Loucy (cell line): ENCODE measurements around the gene NEU4.
"Not testable (repeated sequence)": the region's sequence is repeated elsewhere in the genome, so short reads cannot be mapped to it uniquely, and the experiment has no call there.

ENCODE experiments used
- H2AFZ ChIP-seq: fragments of 200-600 bp; sonication (generic); 2 replicates; pipeline ENCODE4 v1.6.0; 2016; ENCODE audit warnings: antibody characterized with exemption, mild to moderate bottlenecking, low read length, moderate library complexity
- H3F3A ChIP-seq: fragments of 200-600 bp; 2 replicates; pipeline ENCODE4 v1.6.0; 2016; ENCODE audit warnings: antibody characterized with exemption, low read depth, mild to moderate bottlenecking
- H3K27me3 ChIP-seq: fragments of 200-600 bp; sonication (generic); 2 replicates; pipeline ENCODE4 v1.6.1; 2014; ENCODE audit warnings: low read length, mild to moderate bottlenecking; ENCODE audit not compliant: insufficient read depth, poor library complexity, severe bottlenecking
- H3K36me3 ChIP-seq: fragments of 200-600 bp; sonication (generic); 2 replicates; pipeline ENCODE4 v1.6.1; 2016; ENCODE audit warnings: low read length; ENCODE audit not compliant: insufficient read depth
- H3K4me1 ChIP-seq: fragments of 200-600 bp; sonication (generic); 2 replicates; pipeline ENCODE4 v1.5.1; 2014; ENCODE audit warnings: low read length, mild to moderate bottlenecking; ENCODE audit not compliant: insufficient read depth, poor library complexity, severe bottlenecking
- H3K4me2 ChIP-seq: fragments of 200-600 bp; sonication (generic); 2 replicates; pipeline ENCODE4 v1.6.0; 2014; ENCODE audit warnings: antibody characterized with exemption, low read length, low read depth, mild to moderate bottlenecking; ENCODE audit not compliant: poor library complexity, severe bottlenecking
- H3K4me3 ChIP-seq: fragments of 200-600 bp; sonication (generic); 2 replicates; pipeline ENCODE4 v1.5.1; 2014; ENCODE audit warnings: low read length, mild to moderate bottlenecking, mixed read lengths; ENCODE audit not compliant: poor library complexity, severe bottlenecking
- H3K79me2 ChIP-seq: fragments of 200-600 bp; sonication (generic); 2 replicates; pipeline ENCODE4 v1.6.1; 2014; ENCODE audit warnings: low read length; ENCODE audit not compliant: insufficient read depth
- H3K9ac ChIP-seq: fragments of 200-600 bp; sonication (generic); 2 replicates; pipeline ENCODE4 v1.6.0; 2014; ENCODE audit warnings: mild to moderate bottlenecking, low read depth, low read length, moderate library complexity; ENCODE audit not compliant: poor library complexity, severe bottlenecking
- H3K9me2 ChIP-seq: fragments of 200-600 bp; sonication (generic); replicated peaks from 2 replicates; pipeline ENCODE4 v1.6.1; 2016; ENCODE audit warnings: low read depth, low read length, mixed read lengths
- H3K9me3 ChIP-seq: fragments of 200-600 bp; sonication (generic); 2 replicates; pipeline ENCODE4 v1.6.1; 2014; ENCODE audit warnings: mild to moderate bottlenecking, antibody characterized with exemption, low read length, low read depth; ENCODE audit not compliant: insufficient read depth
- H4K20me1 ChIP-seq: fragments of 200-600 bp; sonication (generic); 2 replicates; pipeline ENCODE4 v1.6.0; 2014; ENCODE audit warnings: antibody characterized with exemption, low read length, mild to moderate bottlenecking; ENCODE audit not compliant: insufficient read depth, poor library complexity, severe bottlenecking
- CTCF ChIP-seq: fragments of 200-600 bp; sonication (generic); conservative IDR thresholded peaks from 2 replicates; pipeline ENCODE4 v1.5.1; 2014; ENCODE audit warnings: mild to moderate bottlenecking, antibody characterized with exemption, low read length
- EZH2phosphoT487 ChIP-seq: fragments of 200-600 bp; IDR thresholded peaks from 2 replicates; pipeline ENCODE4 v1.6.1; 2018; ENCODE audit warnings: antibody characterized with exemption, mild to moderate bottlenecking, moderate library complexity, borderline replicate concordance

The NEU4 gene

GRCh38 chr2:241777170-241777685 lies 31.8 kb upstream of the NEU4 start:
- H3K36me3 ChIP-seq: no peaks in the 10 kb centered on the region
- H3F3A ChIP-seq: no peaks in the 10 kb centered on the region
- H4K20me1 ChIP-seq: no peaks in the 10 kb centered on the region
- no peak overlapping the region for H3K4me2 ChIP-seq
- no peak overlapping the region for H3K9ac ChIP-seq
- no peaks in the 10 kb centered on the region for H3K27me3 ChIP-seq
- H2AFZ ChIP-seq: no peak overlapping the region
- no peaks in the 10 kb centered on the region for H3K9me2 ChIP-seq
- H3K4me1 ChIP-seq: no peaks in the 10 kb centered on the region
- H3K79me2 ChIP-seq: no peaks in the 10 kb centered on the region
- no peak overlapping the region for H3K4me3 ChIP-seq
- TF ChIP-seq EZH2phosphoT487 (no peak), CTCF (no peak)
- no peaks in the 10 kb centered on the region for H3K9me3 ChIP-seq

- H3K27me3 ChIP-seq: no peaks in the 10 kb centered on the region
- no peaks in the 10 kb centered on the region for H4K20me1 ChIP-seq
- no peaks in the 10 kb centered on the region for H3K4me1 ChIP-seq
- no peaks in the 10 kb centered on the region for H3K36me3 ChIP-seq
- no peak overlapping the region for H2AFZ ChIP-seq
- TF ChIP-seq EZH2phosphoT487 (no peak), CTCF (no peak)
- no peaks in the 10 kb centered on the region for H3K9me3 ChIP-seq
- H3K9ac ChIP-seq: no peak overlapping the region
- no peak overlapping the region for H3K4me3 ChIP-seq
- H3K9me2 ChIP-seq: no peaks in the 10 kb centered on the region
- H3F3A ChIP-seq: no peaks in the 10 kb centered on the region
- H3K79me2 ChIP-seq: no peaks in the 10 kb centered on the region
- H3K4me2 ChIP-seq: no peak overlapping the region
Observed at GRCh38 chr2:241777686-241778627, 31.0 kb upstream of the NEU4 start.

GRCh38 chr2:241780939-241781569 lies 27.9 kb upstream of the NEU4 start:
- Histone ChIP-seq H3K79me2 (no peaks in the 10 kb centered on the region), H3K9me2 (no peaks in the 10 kb centered on the region), H3K27me3 (no peaks in the 10 kb centered on the region), H4K20me1 (no peaks in the 10 kb centered on the region), H3K36me3 (no peaks in the 10 kb centered on the region), H3K4me3 (no peak overlapping the region), H3K9me3 (no peaks in the 10 kb centered on the region), H3F3A (no peaks in the 10 kb centered on the region), H2AFZ (no peak overlapping the region), H3K9ac (no peak overlapping the region), H3K4me1 (no peaks in the 10 kb centered on the region), H3K4me2 (no peak overlapping the region)
- TF ChIP-seq EZH2phosphoT487 (no peak), CTCF (no peak)

- H3K4me1 ChIP-seq, H3K4me3 ChIP-seq, H2AFZ ChIP-seq, H3K27me3 ChIP-seq, H3K4me2 ChIP-seq, H3F3A ChIP-seq, H3K9me2 ChIP-seq, H3K79me2 ChIP-seq, H3K36me3 ChIP-seq, H3K9ac ChIP-seq, H3K9me3 ChIP-seq, H4K20me1 ChIP-seq: not testable (repeated sequence)
Observed at GRCh38 chr2:241782053-241782452, 26.9 kb upstream of the NEU4 start.
